GM12892 (cell line): ENCODE measurements around the gene TBXA2R.
"Not testable (repeated sequence)": the region's sequence is repeated elsewhere in the genome, so short reads cannot be mapped to it uniquely, and the experiment has no call there.

Experiments
- DNase-seq: peaks from one replicate; pipeline ENCODE4 v3.0.0; 2011; ENCODE audit not compliant: insufficient read length
- FAIRE-seq: peaks from 2 replicates; lab custom pipeline; 2011; peaks lifted over from hg19 to GRCh38; lab: Jason Lieb, UNC
- POLR2A ChIP-seq: IDR thresholded peaks from 2 replicates; pipeline ENCODE4 v1.6.1; 2011; ENCODE audit warnings: low read depth, low read length, control low read depth
- POLR2AphosphoS5 ChIP-seq: IDR thresholded peaks from 2 replicates; pipeline ENCODE4 v1.6.1; 2011; ENCODE audit warnings: low read depth, low read length, control low read depth
- TAF1 ChIP-seq: IDR thresholded peaks from 2 replicates; pipeline ENCODE4 v1.6.1; 2011; ENCODE audit warnings: low read depth, mild to moderate bottlenecking, control low read depth, low read length, borderline replicate concordance

Gene TBXA2R

DNA sequence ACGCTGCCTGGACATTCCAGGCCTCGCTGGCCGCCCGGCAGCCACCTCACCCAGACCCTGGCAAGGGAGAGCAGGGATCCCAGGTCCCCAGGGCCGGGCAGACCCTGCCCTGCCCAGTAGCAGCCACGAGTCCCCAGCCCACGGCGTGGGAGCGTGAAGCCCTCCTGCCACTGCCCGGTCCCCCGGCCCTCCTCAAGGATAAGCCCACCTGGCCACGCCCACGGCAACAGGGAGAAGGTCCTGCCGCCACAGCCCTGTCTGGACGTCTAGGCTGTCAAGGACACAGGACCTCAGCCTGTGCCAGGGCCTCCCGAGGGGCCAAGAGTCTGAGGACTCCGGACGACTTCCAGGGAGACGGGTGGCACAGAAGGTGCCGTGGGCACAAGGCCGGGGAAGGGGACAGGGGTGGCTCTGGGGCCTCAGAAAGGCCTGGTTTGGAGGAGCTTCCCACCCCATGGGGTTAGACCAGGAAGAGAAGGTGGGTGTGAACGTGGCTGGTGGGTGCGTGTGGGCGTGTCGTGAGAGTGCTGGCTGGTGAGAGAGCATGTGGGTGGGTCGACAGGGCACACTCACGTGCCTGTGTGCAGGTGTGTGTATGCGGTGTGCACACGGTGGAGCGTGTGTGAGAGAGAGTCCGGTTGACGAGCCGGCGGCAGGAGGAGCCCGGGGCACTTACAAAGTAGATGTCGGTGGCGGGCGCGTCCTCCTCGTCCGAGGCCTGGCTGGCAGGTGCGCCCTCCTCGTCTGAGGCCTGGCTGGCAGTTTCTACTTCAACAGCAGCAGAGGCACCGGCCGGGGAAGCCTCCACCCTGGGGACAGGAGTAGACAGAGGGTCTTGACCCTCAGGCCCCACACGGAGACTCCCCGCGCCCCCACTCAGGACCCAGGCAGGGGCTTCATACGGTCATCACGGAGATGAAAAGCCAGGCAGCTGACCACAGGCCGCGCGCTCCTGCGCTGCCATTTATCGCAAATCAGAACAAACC, 31.8 kb upstream of the TBXA2R start:
- DNase-seq (no peak), FAIRE-seq (no peak)
- TF ChIP-seq POLR2AphosphoS5 (no peak), TAF1 (no peak)

DNA sequence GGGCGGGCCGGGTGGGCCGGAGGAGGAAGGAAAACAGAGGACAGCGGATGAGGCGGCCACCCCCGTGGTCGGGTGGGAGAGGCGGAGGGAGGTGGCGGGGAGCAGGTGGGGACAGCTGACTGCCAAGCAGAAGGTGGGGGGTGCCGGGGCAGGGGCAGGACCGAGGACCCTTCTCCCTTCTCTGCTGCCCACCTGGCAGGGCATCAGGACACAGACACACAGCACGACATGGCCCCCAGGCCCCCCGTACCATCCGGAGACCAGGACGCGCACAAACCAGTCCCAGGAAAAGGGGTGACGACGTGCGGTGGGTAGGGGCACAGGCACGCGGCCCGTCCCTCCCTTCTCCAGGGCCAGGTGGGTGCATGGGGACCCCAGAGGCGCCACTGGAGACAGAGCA, 30.9 kb upstream of the TBXA2R start:
- FAIRE-seq (no peak), DNase-seq (no peak)
- no peak for TF ChIP-seq TAF1
- no peak for TF ChIP-seq POLR2A
- TF ChIP-seq POLR2AphosphoS5, result no peak

DNA sequence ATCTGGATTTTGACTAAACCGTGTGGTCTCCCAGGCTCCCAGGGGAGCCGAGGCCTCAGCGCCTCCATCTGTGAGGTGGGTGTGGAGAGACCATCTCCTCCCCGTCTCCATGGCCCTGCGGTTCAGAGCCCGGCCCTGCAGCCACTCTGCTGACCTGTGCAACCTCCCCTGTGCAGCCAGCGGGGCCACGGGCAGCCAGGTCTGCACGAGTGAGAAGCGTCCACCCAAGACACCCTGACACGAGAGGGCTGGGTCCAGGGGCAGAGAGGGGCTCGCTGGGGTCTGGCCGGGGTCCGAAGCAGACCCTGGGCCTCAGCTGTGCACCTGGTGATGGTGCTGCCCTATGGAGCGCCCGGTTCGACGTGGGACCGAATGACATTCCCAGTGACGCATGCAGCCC, 30.3 kb upstream of the TBXA2R start:
- FAIRE-seq (no peak), DNase-seq (no peak)
- TF ChIP-seq TAF1 (no peak), POLR2AphosphoS5 (no peak), POLR2A (no peak)

DNA sequence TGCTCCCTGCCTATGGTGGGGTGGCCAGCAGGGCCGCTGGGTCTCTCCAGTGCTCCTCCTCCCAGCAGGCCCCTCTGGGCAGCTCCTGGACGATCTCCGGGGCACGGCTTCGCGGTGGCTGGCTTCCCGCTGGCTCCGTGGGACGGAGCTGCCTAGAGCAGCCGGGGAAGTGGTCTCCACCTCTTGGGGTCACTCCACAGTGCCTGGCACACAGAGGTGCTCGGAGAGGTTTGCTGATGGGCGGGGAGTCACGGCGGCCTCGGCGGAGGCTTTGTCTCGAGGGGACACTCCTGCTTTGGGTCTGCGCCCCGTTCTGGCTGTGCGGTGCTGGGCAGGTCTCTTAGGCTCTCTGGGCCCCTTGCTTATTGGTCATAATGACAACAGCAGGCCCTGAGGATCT, 29.8 kb upstream of the TBXA2R start:
- FAIRE-seq, result no peak
- no peak for DNase-seq
- TF ChIP-seq POLR2A (no peak), POLR2AphosphoS5 (no peak), TAF1 (no peak)

DNA sequence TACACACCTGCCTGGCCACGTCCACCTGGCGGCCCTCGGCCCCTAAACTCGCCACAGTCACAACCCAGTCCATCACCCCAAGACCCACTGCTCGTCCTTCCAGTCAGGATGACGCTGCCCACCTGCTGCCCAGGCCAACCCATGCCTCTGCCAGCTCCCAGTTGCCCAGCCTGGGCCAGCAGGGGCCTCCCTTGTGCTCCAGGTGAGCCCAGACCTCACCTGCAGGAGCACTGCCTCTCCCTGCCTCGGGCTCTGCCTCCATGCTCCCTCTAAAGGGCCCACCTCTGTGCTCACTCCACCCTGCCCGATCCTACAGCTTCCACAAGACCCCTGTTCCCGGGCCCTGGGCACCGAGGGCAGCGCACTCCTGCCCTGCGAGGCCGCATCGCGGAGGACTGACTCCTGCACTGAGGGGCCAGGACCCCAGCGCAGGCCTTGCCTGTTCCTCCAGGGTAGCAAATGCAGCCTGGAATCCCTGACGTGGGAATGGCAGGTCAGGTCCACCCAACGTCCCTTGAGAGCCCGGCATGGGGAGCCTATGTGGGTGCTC, 27.9 kb upstream of the TBXA2R start:
- FAIRE-seq, result no peak
- TF ChIP-seq TAF1, result no peak
- TF ChIP-seq POLR2A, result no peak
- TF ChIP-seq POLR2AphosphoS5, result no peak
- DNase-seq, result no peak

DNA sequence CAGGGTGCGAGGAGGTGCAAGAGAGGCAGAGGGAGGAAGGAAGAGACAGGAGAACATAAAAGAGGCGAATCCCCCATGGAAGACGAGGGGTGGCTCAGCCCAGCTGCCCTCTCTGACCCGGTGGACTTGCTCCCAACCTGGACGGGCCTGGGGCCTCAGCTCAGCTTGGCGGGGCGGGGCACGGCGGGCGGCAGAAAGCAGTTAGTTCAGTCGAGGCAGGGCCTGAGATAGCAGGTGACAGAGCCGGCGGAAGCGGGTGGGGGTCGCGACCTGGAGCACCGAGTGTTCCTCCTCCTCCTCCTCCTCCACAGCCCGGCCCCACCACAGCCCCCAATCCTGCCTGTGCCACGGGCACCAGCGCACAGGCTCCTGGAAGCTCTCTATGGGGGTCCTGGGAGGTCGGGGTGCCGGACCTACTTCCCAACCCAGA, 26.9 kb upstream of the TBXA2R start:
- no peak for FAIRE-seq
- TF ChIP-seq POLR2AphosphoS5, result no peak
- no peak for TF ChIP-seq POLR2A
- no peak for TF ChIP-seq TAF1
- DNase-seq, result no peak

DNA sequence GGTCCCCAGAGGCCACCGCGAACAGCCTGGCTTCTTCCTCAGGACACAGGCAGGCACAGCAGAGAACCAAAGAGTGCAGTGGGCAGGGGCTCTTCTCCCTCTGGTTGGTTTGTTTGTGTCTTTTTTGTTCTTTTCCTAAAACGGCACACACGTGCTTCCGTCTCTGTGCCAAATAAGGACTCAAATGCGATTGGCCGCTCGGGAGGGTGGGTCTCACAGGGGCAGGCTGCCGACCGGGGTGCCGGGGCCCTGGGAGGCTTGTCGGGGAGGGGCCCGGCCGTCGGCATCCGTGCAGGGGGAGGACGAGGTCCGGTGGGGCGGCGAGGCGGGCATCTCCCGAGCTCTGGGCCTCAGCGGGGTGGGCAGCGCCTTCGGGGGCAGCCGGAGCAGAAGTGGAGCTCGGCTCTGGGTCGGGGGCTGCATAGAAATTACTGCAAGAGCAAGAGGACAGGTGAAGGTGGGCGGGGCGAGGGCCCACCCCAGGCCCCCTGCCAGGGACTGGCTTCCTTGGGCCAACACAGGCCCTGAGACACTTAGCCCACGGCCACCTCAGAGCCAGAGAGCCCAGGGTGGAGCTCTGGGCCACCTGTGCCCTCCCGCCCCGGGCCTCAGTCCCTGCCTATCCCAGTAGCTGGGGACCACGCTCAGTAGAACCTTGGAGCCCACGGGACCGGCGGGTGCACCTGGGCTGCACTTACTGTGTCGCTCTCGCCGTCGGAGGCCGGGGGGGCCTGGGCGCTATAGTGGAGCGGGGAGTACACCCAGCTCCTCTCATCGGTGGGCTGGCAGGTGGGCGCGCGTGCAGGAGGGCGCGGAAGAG, 26.3 kb upstream of the TBXA2R start:
- DNase-seq, result no peak
- no peak for FAIRE-seq
- TF ChIP-seq POLR2AphosphoS5, result no peak

DNA sequence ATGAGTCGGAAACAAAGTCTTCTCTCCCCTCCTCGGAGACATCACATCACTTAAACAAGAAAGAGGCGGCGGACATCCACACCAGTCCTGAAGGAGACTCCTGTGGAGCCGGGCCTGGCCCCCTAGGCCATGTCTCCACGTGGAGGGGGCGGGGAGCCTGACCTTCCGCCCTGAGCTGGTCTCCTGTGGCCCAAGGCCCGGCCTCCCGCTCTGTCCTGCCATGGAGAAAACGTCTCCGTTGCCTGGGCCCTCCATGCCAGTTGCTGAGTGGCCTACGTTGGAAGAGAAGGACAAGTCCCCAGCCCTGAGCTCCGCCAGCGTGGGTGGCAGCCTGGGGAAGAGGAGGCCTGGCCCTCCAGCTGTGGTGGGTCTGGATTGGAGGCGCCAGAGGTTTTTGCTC, 25.4 kb upstream of the TBXA2R start:
- TF ChIP-seq POLR2A (no peak), TAF1 (no peak), POLR2AphosphoS5 (no peak)
- DNase-seq (no peak), FAIRE-seq (no peak)

DNA sequence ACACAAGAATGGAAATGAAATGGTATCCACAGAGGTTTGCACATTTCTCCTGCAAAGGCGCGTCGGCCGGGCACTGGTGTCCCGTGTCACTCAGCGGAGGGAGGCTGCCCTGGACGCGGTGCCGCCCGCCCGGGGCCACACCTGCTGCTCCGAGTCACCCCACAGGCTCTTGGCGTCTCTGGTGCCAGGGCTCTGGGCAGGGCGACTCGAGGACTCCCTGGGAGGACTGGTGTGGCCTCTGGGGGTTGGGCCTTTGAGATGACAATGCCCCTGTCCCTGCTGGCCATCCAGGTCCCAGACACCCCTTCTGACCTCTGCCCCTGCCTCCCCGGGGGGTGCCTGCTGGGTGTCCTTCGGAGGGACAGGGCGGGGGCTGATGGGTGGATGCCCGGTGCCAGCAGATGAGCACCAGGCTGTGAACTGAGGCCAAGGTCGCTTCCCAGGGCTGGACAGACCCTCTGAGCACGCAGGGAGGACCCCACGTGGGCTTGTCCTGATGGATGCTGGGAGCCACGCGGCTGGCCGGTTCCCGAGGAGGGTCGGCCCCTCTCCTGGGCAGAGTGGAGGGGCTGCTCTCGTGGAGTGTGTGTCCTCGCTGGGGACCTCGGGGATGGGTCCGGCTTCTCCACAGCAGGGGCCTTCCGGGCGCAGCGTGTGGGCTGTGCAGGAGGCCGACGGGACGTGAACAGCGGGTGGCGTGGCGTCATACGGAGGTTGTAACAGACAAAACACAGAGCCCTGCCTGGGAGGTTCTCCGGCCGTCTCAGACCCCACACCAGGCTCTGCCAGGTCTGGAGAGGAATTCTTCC, 24.6 kb upstream of the TBXA2R start:
- DNase-seq (no peak), FAIRE-seq (no peak)
- no peak for TF ChIP-seq TAF1
- no peak for TF ChIP-seq POLR2AphosphoS5
- TF ChIP-seq POLR2A, result no peak

DNA sequence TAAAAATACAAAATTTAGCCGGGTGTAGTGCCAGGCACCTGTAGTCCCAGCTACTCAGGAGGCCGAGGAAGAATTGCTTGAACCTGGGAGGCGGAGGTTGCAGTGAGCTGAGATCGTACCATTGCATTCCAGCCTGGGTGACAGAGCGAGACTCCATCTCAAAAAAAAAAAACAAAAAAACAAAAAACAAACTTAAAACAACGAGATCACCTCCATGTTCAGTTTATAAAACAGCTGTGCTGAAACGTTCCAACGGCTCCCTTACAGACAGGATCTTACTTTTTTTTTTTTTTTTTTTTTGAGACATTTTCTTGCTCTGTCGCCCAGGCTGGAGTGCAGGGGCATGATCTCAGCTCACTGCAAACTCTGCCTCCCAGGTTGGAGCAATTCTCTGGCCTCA, 22.1 kb upstream of the TBXA2R start:
- not testable (repeated sequence) for DNase-seq, FAIRE-seq

DNA sequence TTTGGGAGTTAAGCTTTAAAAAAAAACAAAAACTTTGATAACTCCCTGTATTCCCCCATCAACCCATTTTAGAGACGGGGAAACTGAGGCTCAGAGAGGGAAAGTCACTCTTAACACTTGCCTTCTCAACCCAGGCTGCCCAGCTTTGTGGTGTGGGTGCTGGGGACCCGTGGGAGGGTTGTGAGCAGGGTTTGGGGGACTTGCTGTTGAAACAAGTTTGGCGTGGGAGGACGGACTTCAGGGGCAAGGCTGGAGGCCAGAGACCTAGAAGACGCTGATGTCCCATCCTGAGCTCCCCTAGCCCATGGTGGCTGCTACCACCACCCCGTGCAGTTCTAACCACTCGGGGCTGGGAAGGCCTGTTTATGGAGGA, 20.7 kb upstream of the TBXA2R start:
- TF ChIP-seq TAF1, result no peak
- no peak for TF ChIP-seq POLR2AphosphoS5
- TF ChIP-seq POLR2A, result no peak
- DNase-seq (no peak), FAIRE-seq (no peak)
